Mesenchymal stem cell (in vitro differentiated cells and primary cell): Measurements from ENCODE around the gene RNF227.

ENCODE experiments used
- DNase-seq: peaks from one replicate; pipeline ENCODE4 v3.0.0-alpha.2; 2013
- H2AFZ ChIP-seq: one replicate; pipeline ENCODE4 v1.6.1; 2013; ENCODE audit warnings: low read depth, mild to moderate bottlenecking, control low read depth, inconsistent platforms, low read length, moderate library complexity
- H2AK5ac ChIP-seq: 2 replicates; pipeline ENCODE4 v1.6.1; 2013; ENCODE audit warnings: low read length, moderate library complexity, mild to moderate bottlenecking, inconsistent platforms; ENCODE audit not compliant: severe bottlenecking
- H2BK120ac ChIP-seq: one replicate; pipeline ENCODE4 v1.6.1; 2013; ENCODE audit warnings: low read depth, mild to moderate bottlenecking, inconsistent platforms, low read length, moderate library complexity
- H2BK12ac ChIP-seq, 2 experiments: one replicate each; pipeline ENCODE4 v1.6.1; 2013; ENCODE audit warnings: inconsistent platforms in 2 of 2, low read length in 2 of 2, mild to moderate bottlenecking in 2 of 2, moderate library complexity in 2 of 2, control low read depth in 1 of 2
- H2BK15ac ChIP-seq: one replicate; pipeline ENCODE4 v1.6.1; 2013; ENCODE audit warnings: mild to moderate bottlenecking, low read depth, inconsistent platforms; ENCODE audit not compliant: poor library complexity, severe bottlenecking
- H2BK5ac ChIP-seq: 2 replicates; pipeline ENCODE4 v1.6.1; 2013; ENCODE audit warnings: low read depth, mild to moderate bottlenecking, low read length, control low read depth, inconsistent platforms; ENCODE audit not compliant: poor library complexity, severe bottlenecking
- H3K14ac ChIP-seq, 2 experiments: one replicate each; pipeline ENCODE4 v1.6.1; 2013; ENCODE audit warnings: inconsistent platforms in 2 of 2, low read length in 2 of 2, control low read depth in 1 of 2, mild to moderate bottlenecking in 1 of 2, moderate library complexity in 1 of 2
- H3K18ac ChIP-seq, 2 experiments: one replicate each; pipeline ENCODE4 v1.6.1; 2013; ENCODE audit warnings: inconsistent platforms in 2 of 2, low read length in 2 of 2, control low read depth in 1 of 2, low read depth in 1 of 2, mild to moderate bottlenecking in 1 of 2
- H3K23ac ChIP-seq, 2 experiments: one replicate each; pipeline ENCODE4 v1.6.1; 2013; ENCODE audit warnings: inconsistent platforms in 2 of 2, low read length in 2 of 2, mild to moderate bottlenecking in 2 of 2, moderate library complexity in 2 of 2, control low read depth in 1 of 2
- H3K27ac ChIP-seq: 2 replicates; pipeline ENCODE4 v1.5.1; 2013; ENCODE audit warnings: mild to moderate bottlenecking, moderate library complexity, low read length, control low read depth, inconsistent platforms; ENCODE audit not compliant: poor library complexity, severe bottlenecking
- H3K27me3 ChIP-seq, 2 experiments: 2 replicates each; pipeline versions ENCODE4 v1.6.1 to v1.7.0; 2013; ENCODE audit warnings: low read length in 2 of 2, mild to moderate bottlenecking in 2 of 2, moderate library complexity in 2 of 2, control low read depth in 1 of 2, inconsistent platforms in 1 of 2; ENCODE audit not compliant: control insufficient read depth in 1 of 2, insufficient read depth in 1 of 2
- H3K36me3 ChIP-seq, 2 experiments: 2 replicates each; pipeline versions ENCODE4 v1.6.1 to v1.7.0; 2013; ENCODE audit warnings: low read length in 2 of 2, control low read depth in 1 of 2, inconsistent platforms in 1 of 2, low read depth in 1 of 2, mild to moderate bottlenecking in 1 of 2; ENCODE audit not compliant: insufficient read depth in 2 of 2, control insufficient read depth in 1 of 2
- H3K4ac ChIP-seq, 2 experiments: one replicate each; pipeline ENCODE4 v1.6.1; 2013; ENCODE audit warnings: inconsistent platforms in 2 of 2, low read length in 2 of 2, mild to moderate bottlenecking in 2 of 2, moderate library complexity in 2 of 2, control low read depth in 1 of 2, low read depth in 1 of 2
- H3K4me1 ChIP-seq: 2 replicates; pipeline ENCODE4 v1.6.1; 2013; ENCODE audit warnings: low read depth, low read length, control low read depth; ENCODE audit not compliant: control insufficient read depth, insufficient read depth
- H3K4me2 ChIP-seq: 2 replicates; pipeline ENCODE4 v1.6.1; 2013; ENCODE audit warnings: low read length, mild to moderate bottlenecking, inconsistent platforms; ENCODE audit not compliant: poor library complexity, severe bottlenecking
- H3K4me3 ChIP-seq, 2 experiments: 2 replicates each; pipeline versions ENCODE4 v1.5.1 to v1.7.0; 2013; ENCODE audit warnings: low read length in 2 of 2, mild to moderate bottlenecking in 2 of 2, control low read depth in 1 of 2, low read depth in 1 of 2; ENCODE audit not compliant: insufficient read depth in 1 of 2
- H3K79me1 ChIP-seq: replicated peaks from 2 replicates; pipeline ENCODE4 v1.6.1; 2013; ENCODE audit warnings: mild to moderate bottlenecking, control low read depth, low read length, inconsistent platforms; ENCODE audit not compliant: poor library complexity, severe bottlenecking
- H3K9ac ChIP-seq: 2 replicates; pipeline ENCODE4 v1.7.0; 2013; ENCODE audit warnings: mild to moderate bottlenecking, low read length, moderate library complexity
- H3K9me3 ChIP-seq: 2 replicates; pipeline ENCODE4 v1.7.0; 2013; ENCODE audit warnings: mild to moderate bottlenecking, low read length; ENCODE audit not compliant: control insufficient read depth
- H4K8ac ChIP-seq: one replicate; pipeline ENCODE4 v1.6.1; 2013; ENCODE audit warnings: inconsistent platforms, mild to moderate bottlenecking, low read length, moderate library complexity
- H4K91ac ChIP-seq: one replicate; pipeline ENCODE4 v1.6.1; 2013; ENCODE audit warnings: mild to moderate bottlenecking, low read length, inconsistent platforms
- WGBS: methylation state at CpG from one replicate; pipeline ENCODE4 v1.1.7; 2013; ENCODE audit warnings: mixed read lengths; 5-methylcytosine and 5-hydroxymethylcytosine counted together

Gene RNF227

GRCh38 chr17:7910281-7910680 lies 5.8 kb downstream of the RNF227 start:
- Histone ChIP-seq H2BK15ac (no peak overlapping the region), H2AFZ (no peak overlapping the region), H3K9ac (no peak overlapping the region), H4K8ac (no peak overlapping the region), H3K23ac (no peak overlapping the region), H2BK12ac (no peak overlapping the region), H3K18ac (no peak overlapping the region), H3K9me3 (no peaks in the 10 kb centered on the region), H3K36me3 (peaks cover 69 to 74% of the 10 kb centered on the region in 2 experiments), H2BK120ac (no peak overlapping the region), H3K4me1 (peaks cover 2% of the 10 kb centered on the region), H3K27me3 (no peaks in the 10 kb centered on the region), H2BK5ac (no peak overlapping the region), H3K4me3 (no peak overlapping the region), H4K91ac (no peak overlapping the region), H3K4me2 (no peak overlapping the region), H2AK5ac (no peak overlapping the region), H3K4ac (no peak overlapping the region), H3K79me1 (peaks cover 7% of the 10 kb centered on the region), H3K27ac (no peak overlapping the region), H3K14ac (no peak overlapping the region)
- 98% methylated on average over 15 of the region's 15 CpGs for WGBS
- no peak for DNase-seq

- Histone ChIP-seq H3K36me3 (peaks cover 79 to 86% of the 10 kb centered on the region in 2 experiments), H3K27me3 (no peaks in the 10 kb centered on the region), H2BK15ac (no peak overlapping the region), H4K91ac (no peak overlapping the region), H3K18ac (no peak overlapping the region), H3K4me3 (peak overlapping the region in 1 of 2 experiments; percentile 4), H2BK120ac (no peak overlapping the region), H3K27ac (no peak overlapping the region), H3K4me2 (no peak overlapping the region), H3K4ac (no peak overlapping the region), H3K9me3 (no peaks in the 10 kb centered on the region), H3K4me1 (no peaks in the 10 kb centered on the region), H3K14ac (no peak overlapping the region), H3K23ac (no peak overlapping the region), H2BK5ac (no peak overlapping the region), H2BK12ac (no peak overlapping the region), H3K79me1 (peaks cover 12% of the 10 kb centered on the region), H2AFZ (no peak overlapping the region), H4K8ac (no peak overlapping the region), H2AK5ac (no peak overlapping the region), H3K9ac (no peak overlapping the region)
- DNase-seq, result no peak
- 98% methylated on average over 29 of the region's 29 CpGs for WGBS
Observed at GRCh38 chr17:7909089-7909488, 7.0 kb downstream of the RNF227 start.

GRCh38 chr17:7903154-7904103 lies 12.7 kb downstream of the RNF227 start:
- Histone ChIP-seq H2BK120ac (no peak overlapping the region), H3K4me2 (no peak overlapping the region), H3K23ac (no peak overlapping the region), H3K4ac (no peak overlapping the region), H2AFZ (no peak overlapping the region), H3K27ac (no peak overlapping the region), H3K4me3 (no peak overlapping the region), H3K79me1 (peaks cover 29% of the 10 kb centered on the region), H2BK5ac (no peak overlapping the region), H4K8ac (no peak overlapping the region), H3K18ac (no peak overlapping the region), H4K91ac (no peak overlapping the region), H3K4me1 (peaks cover 3% of the 10 kb centered on the region), H3K27me3 (no peaks in the 10 kb centered on the region), H2BK12ac (no peak overlapping the region), H2AK5ac (no peak overlapping the region), H3K9me3 (no peaks in the 10 kb centered on the region), H3K36me3 (peaks cover 89 to 95% of the 10 kb centered on the region in 2 experiments), H2BK15ac (no peak overlapping the region), H3K9ac (no peak overlapping the region), H3K14ac (no peak overlapping the region)
- 73% methylated on average over 22 of the region's 22 CpGs for WGBS
- no peak for DNase-seq

- no peak overlapping the region for H2AK5ac ChIP-seq
- no peaks in the 10 kb centered on the region for H3K9me3 ChIP-seq
- no peak overlapping the region for H3K27ac ChIP-seq
- no peak overlapping the region for H2BK120ac ChIP-seq
- peaks cover 55% of the 10 kb centered on the region for H3K79me1 ChIP-seq
- H4K91ac ChIP-seq, result no peak overlapping the region
- no peak overlapping the region for H3K14ac ChIP-seq
- H3K9ac ChIP-seq, result peak overlapping the region; percentile 54
- no peak overlapping the region for H3K4ac ChIP-seq
- H3K18ac ChIP-seq, result no peak overlapping the region
- WGBS, result 82% methylated on average over 4 of the region's 6 CpGs
- H3K4me1 ChIP-seq, result no peaks in the 10 kb centered on the region
- H3K4me2 ChIP-seq, result no peak overlapping the region
- H4K8ac ChIP-seq, result no peak overlapping the region
- H3K27me3 ChIP-seq, result no peaks in the 10 kb centered on the region
- DNase-seq, result peak; percentile 70
- no peak overlapping the region for H2BK12ac ChIP-seq
- no peak overlapping the region for H2BK5ac ChIP-seq
- H2AFZ ChIP-seq, result no peak overlapping the region
- no peak overlapping the region for H3K23ac ChIP-seq
- H2BK15ac ChIP-seq, result no peak overlapping the region
- no peak overlapping the region for H3K4me3 ChIP-seq
- peaks cover 80 to 88% of the 10 kb centered on the region in 2 experiments for H3K36me3 ChIP-seq
Observed at GRCh38 chr17:7897773-7898172, 18.3 kb downstream of the RNF227 start.
